ENCODE results near the gene PPP1R12A. TPM values are rescaled to one million over a fixed set of nuclear protein-coding genes. Genes with fewer than 3 reads are reported as not detected.

PPP1R12A gene
- total and polyA plus RNA-seq, 5 donors, result 20.2 to 77.1 (median 70.5) TPM

- intact Hi-C loops (cut with DNase I), result loop anchor here in 2 of 4 donors (5.0 to 10.0 kb wide), 3 partner anchors 121 to 252 kb away; no protein-coding TSS in a partner anchor
- peak; percentile 25 to 33 for ATAC-seq
Measured at GRCh38 chr12:79935624-79936345, 888 bp upstream of the PPP1R12A start.

GRCh38 chr12:79934281-79935020 is 446 bp downstream of the PPP1R12A start:
- DNase-seq, result peak in 2 of 3 donors; percentile 80 to 82
- WGBS, result 0% methylated on average over 53 of the region's 53 CpGs
- Histone ChIP-seq H3K27me3 (ENCODE audit: control insufficient read depth, insufficient read depth) (no peaks in the 10 kb centered on the region), H3K27ac (ENCODE audit: low read length) (peak overlapping the region; percentile 86), H3K4me1 (ENCODE audit: control insufficient read depth, insufficient read depth, low read length) (no peaks in the 10 kb centered on the region), H3K9me3 (ENCODE audit: control insufficient read depth, low read length) (no peaks in the 10 kb centered on the region), H3K4me3 (ENCODE audit: low read length) (peak overlapping the region; percentile 76)
- intact Hi-C loops (cut with DNase I), result loop anchor here in 2 of 4 donors (5.0 to 10.0 kb wide), 3 partner anchors 120 to 253 kb away; no protein-coding TSS in a partner anchor
- ATAC-seq, result peak; percentile 30 to 53

More at GRCh38 chr12:79935624-79936345, 888 bp upstream of the PPP1R12A start:
- Histone ChIP-seq H3K4me1 (ENCODE audit: control insufficient read depth, insufficient read depth, low read length) (no peaks in the 10 kb centered on the region), H3K27ac (ENCODE audit: low read length) (peak overlapping the region; percentile 95), H3K9me3 (ENCODE audit: control insufficient read depth, low read length) (no peaks in the 10 kb centered on the region), H3K4me3 (ENCODE audit: low read length) (peak overlapping the region; percentile 76), H3K27me3 (ENCODE audit: control insufficient read depth, insufficient read depth) (no peaks in the 10 kb centered on the region)
- no peak for DNase-seq
- 13% methylated on average over 10 of the region's 10 CpGs for WGBS

GRCh38 chr12:79933532-79934264 is 1.2 kb downstream of the PPP1R12A start:
- Histone ChIP-seq H3K27ac (ENCODE audit: low read length) (peak overlapping the region; percentile 86), H3K27me3 (ENCODE audit: control insufficient read depth, insufficient read depth) (no peaks in the 10 kb centered on the region), H3K4me3 (ENCODE audit: low read length) (peak overlapping the region; percentile 76), H3K4me1 (ENCODE audit: control insufficient read depth, insufficient read depth, low read length) (peaks cover 4% of the 10 kb centered on the region), H3K9me3 (ENCODE audit: control insufficient read depth, low read length) (no peaks in the 10 kb centered on the region)
- ATAC-seq, result peak in 1 of 2 donors; percentile 1
- peak in 1 of 3 donors; percentile 49 for DNase-seq
- intact Hi-C loops (cut with DNase I), result loop anchor here in 2 of 4 donors (10.0 kb wide), 2 partner anchors 119 to 149 kb away; no protein-coding TSS in a partner anchor
- under 1% methylated on average over 15 of the region's 15 CpGs for WGBS

GRCh38 chr12:79933043-79933442 is 1.9 kb downstream of the PPP1R12A start:
- H3K27me3 ChIP-seq (ENCODE audit: control insufficient read depth, insufficient read depth), result no peaks in the 10 kb centered on the region
- DNase-seq (no peak), ATAC-seq (no peak)
- H3K4me3 ChIP-seq (ENCODE audit: low read length), result peak overlapping the region; percentile 76
- H3K27ac ChIP-seq (ENCODE audit: low read length), result no peak overlapping the region
- intact Hi-C loops (cut with DNase I), result loop anchor here in 2 of 4 donors (10.0 kb wide), 2 partner anchors 118 to 148 kb away; no protein-coding TSS in a partner anchor
- peaks cover 7% of the 10 kb centered on the region for H3K4me1 ChIP-seq (ENCODE audit: control insufficient read depth, insufficient read depth, low read length)
- H3K9me3 ChIP-seq (ENCODE audit: control insufficient read depth, low read length), result no peaks in the 10 kb centered on the region
- 42% methylated on average over 2 of the region's 2 CpGs for WGBS

- no peak for DNase-seq
- H3K4me1 ChIP-seq (ENCODE audit: control insufficient read depth, insufficient read depth, low read length), result peaks cover 7% of the 10 kb centered on the region
- no peak overlapping the region for H3K27ac ChIP-seq (ENCODE audit: low read length)
- H3K4me3 ChIP-seq (ENCODE audit: low read length), result peak overlapping the region; percentile 76
- H3K9me3 ChIP-seq (ENCODE audit: control insufficient read depth, low read length), result no peaks in the 10 kb centered on the region
- no peaks in the 10 kb centered on the region for H3K27me3 ChIP-seq (ENCODE audit: control insufficient read depth, insufficient read depth)
- WGBS, result 16% methylated on average over 5 of the region's 5 CpGs
- ATAC-seq, result no peak
- intact Hi-C loops (cut with DNase I), result loop anchor here in 2 of 4 donors (10.0 kb wide), 2 partner anchors 118 to 148 kb away; no protein-coding TSS in a partner anchor
Measured at GRCh38 chr12:79932357-79932756, 2.5 kb downstream of the PPP1R12A start.

- H3K4me1 ChIP-seq (ENCODE audit: control insufficient read depth, insufficient read depth, low read length), result peaks cover 9% of the 10 kb centered on the region
- intact Hi-C loops (cut with DNase I), result no loop called here
- no peaks in the 10 kb centered on the region for H3K9me3 ChIP-seq (ENCODE audit: control insufficient read depth, low read length)
- no peak for ATAC-seq
- no peak overlapping the region for H3K4me3 ChIP-seq (ENCODE audit: low read length)
- WGBS, result 91% methylated on average over 10 of the region's 10 CpGs
- no peaks in the 10 kb centered on the region for H3K27me3 ChIP-seq (ENCODE audit: control insufficient read depth, insufficient read depth)
- H3K27ac ChIP-seq (ENCODE audit: low read length), result peak overlapping the region; percentile 58
- no peak for DNase-seq
Measured at GRCh38 chr12:79929065-79929464, 5.8 kb downstream of the PPP1R12A start.

GRCh38 chr12:79927772-79928474 is 7.0 kb downstream of the PPP1R12A start:
- WGBS, result 31% methylated on average over 1 of the region's 1 CpG
- peaks cover 9% of the 10 kb centered on the region for H3K4me1 ChIP-seq (ENCODE audit: control insufficient read depth, insufficient read depth, low read length)
- no peaks in the 10 kb centered on the region for H3K9me3 ChIP-seq (ENCODE audit: control insufficient read depth, low read length)
- H3K27me3 ChIP-seq (ENCODE audit: control insufficient read depth, insufficient read depth), result no peaks in the 10 kb centered on the region
- intact Hi-C loops (cut with DNase I), result no loop called here
- no peak overlapping the region for H3K4me3 ChIP-seq (ENCODE audit: low read length)
- no peak overlapping the region for H3K27ac ChIP-seq (ENCODE audit: low read length)
- no peak for DNase-seq
- ATAC-seq, result no peak

- H3K27ac ChIP-seq (ENCODE audit: low read length), result no peak overlapping the region
- H3K4me1 ChIP-seq (ENCODE audit: control insufficient read depth, insufficient read depth, low read length), result peaks cover 10% of the 10 kb centered on the region
- no peak overlapping the region for H3K4me3 ChIP-seq (ENCODE audit: low read length)
- WGBS, result 50% methylated on average over 3 of the region's 3 CpGs
- ATAC-seq (no peak), DNase-seq (no peak)
- intact Hi-C loops (cut with DNase I), result no loop called here
- H3K27me3 ChIP-seq (ENCODE audit: control insufficient read depth, insufficient read depth), result no peaks in the 10 kb centered on the region
- no peaks in the 10 kb centered on the region for H3K9me3 ChIP-seq (ENCODE audit: control insufficient read depth, low read length)
Measured at GRCh38 chr12:79926951-79927350, 7.9 kb downstream of the PPP1R12A start.

GRCh38 chr12:79925492-79925891 is 9.4 kb downstream of the PPP1R12A start:
- WGBS, result 29% methylated on average over 1 of the region's 1 CpG
- DNase-seq, result no peak
- intact Hi-C loops (cut with DNase I), result no loop called here
- Histone ChIP-seq H3K4me3 (ENCODE audit: low read length) (no peak overlapping the region), H3K27ac (ENCODE audit: low read length) (no peak overlapping the region), H3K9me3 (ENCODE audit: control insufficient read depth, low read length) (no peaks in the 10 kb centered on the region), H3K27me3 (ENCODE audit: control insufficient read depth, insufficient read depth) (no peaks in the 10 kb centered on the region), H3K4me1 (ENCODE audit: control insufficient read depth, insufficient read depth, low read length) (peaks cover 14% of the 10 kb centered on the region)
- ATAC-seq, result peak in 1 of 2 donors; percentile 32

GRCh38 chr12:79921786-79922185 is 13.1 kb downstream of the PPP1R12A start:
- ATAC-seq, result no peak
- H3K4me3 ChIP-seq (ENCODE audit: low read length), result no peak overlapping the region
- 79% methylated on average over 1 of the region's 1 CpG for WGBS
- no peaks in the 10 kb centered on the region for H3K27me3 ChIP-seq (ENCODE audit: control insufficient read depth, insufficient read depth)
- no peaks in the 10 kb centered on the region for H3K9me3 ChIP-seq (ENCODE audit: control insufficient read depth, low read length)
- peaks cover 9% of the 10 kb centered on the region for H3K4me1 ChIP-seq (ENCODE audit: control insufficient read depth, insufficient read depth, low read length)
- intact Hi-C loops (cut with DNase I), result no loop called here
- H3K27ac ChIP-seq (ENCODE audit: low read length), result no peak overlapping the region
- DNase-seq, result no peak

Measured in right cardiac atrium (tissue), 5 donors.